GM19240 (cell line): ENCODE data around the gene TPCN1.
A peak's percentile ranks its signal among the peaks of the same experiment; 100 is the strongest.

ENCODE experiments used
- DNase-seq: peaks from one replicate; pipeline ENCODE4 v3.0.0; 2011; ENCODE audit warnings: low spot score; ENCODE audit not compliant: insufficient read length

The TPCN1 gene

GRCh38 chr12:113333877-113334785 is 112.9 kb downstream of the TPCN1 start:
- no peak for DNase-seq

DNA sequence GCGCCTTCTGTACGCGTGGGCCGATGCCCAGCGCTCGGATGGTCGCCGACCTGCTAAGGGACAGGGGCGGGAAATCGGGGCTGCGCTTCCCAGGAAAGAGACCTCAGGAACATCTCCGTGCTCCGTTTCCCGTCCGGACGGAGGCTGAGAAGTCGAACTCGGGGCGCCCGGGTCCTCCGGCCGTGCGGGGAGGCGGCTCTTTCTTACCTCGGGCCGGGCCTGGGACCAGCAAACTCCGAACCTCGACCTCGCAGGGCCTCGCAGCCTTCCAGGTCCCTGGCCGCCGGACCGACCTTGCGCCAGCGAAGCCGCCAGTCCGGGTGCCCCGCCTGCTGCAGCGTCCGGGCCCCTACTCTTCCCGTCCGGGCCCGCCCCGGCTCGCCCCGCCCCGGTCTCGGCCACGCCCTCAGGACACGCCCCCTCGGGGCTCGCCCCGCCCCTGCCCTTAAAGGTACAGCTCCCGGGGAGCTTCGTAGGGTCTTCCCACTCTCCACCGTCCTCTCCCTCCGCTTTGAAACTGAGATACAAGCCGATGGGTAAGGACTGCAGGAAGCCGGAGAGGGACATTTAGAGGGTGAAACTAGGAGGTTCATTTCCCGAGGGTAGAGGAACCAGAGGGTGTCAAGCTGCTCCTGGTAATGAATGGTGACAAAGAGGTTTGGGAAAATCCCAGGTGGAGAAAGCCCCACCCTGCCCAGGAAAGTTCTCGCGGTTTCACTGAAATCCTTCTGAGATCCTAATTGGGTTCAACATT is 113.7 kb downstream of the TPCN1 start, which contains the start of gene SLC8B1:
Gene SLC8B1, minus strand, starts transcription at position 324 of the 754 bp plus-strand sequence. CDS start 2,231 bp downstream, outside the sequence.
- peak; percentile 87 for DNase-seq

- DNase-seq = no peak
These were observed 118.3 kb downstream of the TPCN1 start for GRCh38 chr12:113339540-113339939.

GRCh38 chr12:113340061-113340460 is 118.8 kb downstream of the TPCN1 start:
- no peak for DNase-seq

DNA sequence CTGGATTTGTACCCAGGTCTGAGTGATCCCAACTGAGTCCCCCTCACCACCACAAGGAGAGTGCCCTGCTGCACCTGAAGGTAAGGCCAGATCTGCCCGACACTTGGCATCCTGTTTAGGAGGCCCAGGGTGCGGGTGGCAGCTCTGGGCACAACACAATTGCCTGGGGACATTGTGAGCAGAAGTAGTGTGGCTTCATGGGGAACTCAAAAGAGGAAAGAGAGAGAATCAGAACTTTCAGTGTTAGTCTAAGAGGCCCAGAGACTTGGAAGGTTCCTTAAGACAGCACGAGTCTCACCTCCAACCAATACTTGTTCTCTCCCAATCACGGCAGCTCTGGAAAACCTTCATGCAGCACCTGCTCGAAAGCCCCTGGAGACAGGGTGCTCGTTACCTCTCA is 120.3 kb downstream of the TPCN1 start:
- no peak for DNase-seq

GRCh38 chr12:113345318-113345717 is 124.1 kb downstream of the TPCN1 start:
- no peak for DNase-seq

GRCh38 chr12:113346353-113346752 is 125.1 kb downstream of the TPCN1 start:
- DNase-seq = no peak

DNA sequence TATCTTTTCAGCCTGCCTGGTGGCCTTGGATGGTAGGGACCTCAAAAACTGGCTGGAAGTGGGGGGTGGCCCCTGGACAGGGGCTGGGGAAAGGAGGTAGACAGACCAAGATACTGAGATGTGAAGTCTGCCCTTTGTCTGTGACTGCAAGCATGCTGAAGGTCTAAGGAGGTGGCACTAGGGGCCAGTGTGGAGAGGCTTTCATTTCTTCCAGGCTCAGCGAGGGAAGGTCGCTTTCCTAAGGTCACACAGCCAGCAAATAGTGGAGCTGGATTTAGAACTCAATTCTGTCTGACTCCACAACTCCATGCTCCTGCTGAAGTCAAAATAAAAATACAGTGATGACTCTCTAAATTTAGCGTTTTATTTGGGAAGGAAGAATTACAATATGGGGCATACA is 125.8 kb downstream of the TPCN1 start:
- no peak for DNase-seq

DNA sequence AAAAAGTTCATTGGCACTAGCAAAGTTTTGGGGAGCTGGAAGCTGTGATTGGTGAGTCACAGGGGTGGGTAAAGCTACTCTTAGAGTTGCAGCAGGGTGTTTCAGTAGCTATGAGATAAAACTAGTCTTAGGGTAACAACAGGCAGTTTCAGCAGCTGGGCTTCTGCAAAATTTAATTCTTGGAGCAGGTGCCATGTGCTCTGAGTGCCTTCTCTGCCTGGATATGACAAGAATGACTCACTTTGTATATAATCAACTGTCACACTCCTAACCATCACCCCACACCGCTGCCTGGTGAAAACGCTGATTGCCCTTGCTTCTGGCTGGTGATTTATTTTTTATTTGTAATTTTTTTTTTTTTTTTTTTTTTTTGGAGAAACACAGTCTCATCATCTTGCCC is 126.6 kb downstream of the TPCN1 start:
- no peak for DNase-seq
